GM13977 (cell line): ENCODE measurements around the gene LY9.

Experiments used
- DNase-seq: peaks from one replicate; pipeline ENCODE4 v3.0.0; 2012; ENCODE audit warnings: low spot score
- CTCF ChIP-seq: IDR thresholded peaks from 2 replicates; pipeline ENCODE4 v1.5.1; 2012; ENCODE audit warnings: mild to moderate bottlenecking, control low read depth; ENCODE audit not compliant: insufficient read depth; ENCODE audit errors: extremely low read depth, missing control alignments
- in situ Hi-C: fragments of 300-500 bp; cut with MboI; formaldehyde crosslinking; loops from one replicate; pipeline ENCODE4 v1.12.0; 2022; ENCODE audit warnings: low sequenced_read_pairs, low pct_unique_long_range_greater_than_20kb, mixed read lengths, inconsistent platforms; ENCODE audit not compliant: unreplicated experiment

The LY9 gene

GRCh38 chr1:160814856-160815255, 18.9 kb downstream of the LY9 start:
- in situ Hi-C loops = no loop called here
- no peak for TF ChIP-seq CTCF
- no peak for DNase-seq

GRCh38 chr1:160818207-160818937, 22.4 kb downstream of the LY9 start:
- TF ChIP-seq CTCF = no peak
- in situ Hi-C loops = no loop called here
- no peak for DNase-seq

- in situ Hi-C loops = no loop called here
- TF ChIP-seq CTCF = no peak
- no peak for DNase-seq
Observed at GRCh38 chr1:160819186-160819585, 23.2 kb downstream of the LY9 start.

GRCh38 chr1:160821627-160822026, 25.7 kb downstream of the LY9 start:
- no peak for DNase-seq
- in situ Hi-C loops = no loop called here
- TF ChIP-seq CTCF = no peak

- TF ChIP-seq CTCF = no peak
- in situ Hi-C loops = no loop called here
- DNase-seq = no peak
Observed at GRCh38 chr1:160823296-160823695, 27.3 kb downstream of the LY9 start.

GRCh38 chr1:160826546-160826945, 30.6 kb downstream of the LY9 start:
- TF ChIP-seq CTCF = no peak
- in situ Hi-C loops = loop anchor here (25.0 kb wide), 1 partner anchor 414 kb away; the partner anchor contains the start of gene VANGL2

GRCh38 chr1:160827418-160827817, 31.4 kb downstream of the LY9 start:
- TF ChIP-seq CTCF = no peak
- DNase-seq = no peak
- in situ Hi-C loops = loop anchor here (25.0 kb wide), 1 partner anchor 415 kb away; the partner anchor contains the start of gene VANGL2

More at GRCh38 chr1:160826546-160826945, 30.6 kb downstream of the LY9 start:
- no peak for DNase-seq
